ENCODE results near the gene BTBD9. TPM values are rescaled to one million over a fixed set of nuclear protein-coding genes. Genes with fewer than 3 reads are reported as not detected.

Gene BTBD9
- total and polyA plus RNA-seq, 2 of the 13 experiments (the other 11 are each of a cell fraction or from before 2014, with no cell fraction given) = 1.2 to 3.0 TPM

DNA sequence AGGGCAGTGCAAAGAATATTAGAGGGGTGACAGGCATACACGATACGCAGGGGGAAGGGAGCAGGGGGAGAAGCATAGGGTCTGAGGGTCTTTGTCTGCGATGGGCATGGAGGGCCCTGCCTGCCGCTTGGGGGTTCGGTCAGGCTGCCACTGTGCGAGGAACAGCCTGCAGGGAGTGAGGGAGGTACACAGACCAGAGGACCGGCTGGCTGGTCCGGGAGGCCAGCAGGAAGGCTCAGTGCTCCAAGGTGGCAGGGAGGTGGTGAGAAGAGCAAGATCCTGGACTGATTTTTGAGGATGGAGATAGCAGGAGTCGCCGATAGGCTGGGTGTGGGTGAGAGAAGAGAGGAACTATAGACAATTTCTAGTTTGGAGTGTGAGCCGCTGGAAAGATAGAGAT lies 481.8 kb downstream of the BTBD9 start:
- CTCF ChIA-PET (ENCODE audit: low intra/inter-chr PET ratio, low total read pairs) = no interaction called here
- TF ChIP-seq EED (CRISPR knock-in tag; IDR thresholded peaks at IDR 0.05) (no peak), SNAPC2 (CRISPR knock-in tag; IDR thresholded peaks at IDR 0.05) (no peak), NCOA2 (CRISPR knock-in tag; IDR thresholded peaks at IDR 0.05) (no peak), AGO2 (optimal IDR thresholded peaks at IDR 0.05; ENCODE audit: low read depth, low read length) (peak; percentile 57), RBM22 (optimal IDR thresholded peaks at IDR 0.05; ENCODE audit: low read length) (peak; percentile 69)
- Histone ChIP-seq H3K27ac (ENCODE audit: extremely low read length, insufficient read depth, low read length) (no peak overlapping the region), H3K27me3 (ENCODE audit: control insufficient read depth in 1 of 2, insufficient read depth in 2 of 2, low read length in 2 of 2) (no peaks in the 10 kb centered on the region), H3K9ac (ENCODE audit: insufficient read depth, low read depth, low read length) (no peak overlapping the region), H3K9me3 (ENCODE audit: low read length) (no peaks in the 10 kb centered on the region), H2AFZ (ENCODE audit: low read length) (no peak overlapping the region), H3K4me2 (ENCODE audit: low read depth, low read length) (no peak overlapping the region), H3K79me2 (ENCODE audit: insufficient read depth, low read length) (no peaks in the 10 kb centered on the region), H3K4me3 (replicated peaks in 1 of 3; ENCODE audit: insufficient read depth in 1 of 3, low read depth in 2 of 3, low read length in 3 of 3) (no peak overlapping the region), H4K20me1 (ENCODE audit: insufficient read depth, low read length) (no peaks in the 10 kb centered on the region), H3K4me1 (ENCODE audit: insufficient read depth, low read length) (peaks cover 19% of the 10 kb centered on the region), H3K36me3 (replicated peaks in 1 of 2; ENCODE audit: control insufficient read depth in 1 of 2, insufficient read depth in 2 of 2, low read length in 2 of 2) (peaks cover 2 to 3% of the 10 kb centered on the region in 2 experiments; a peak in 4 of 5 replicates)
- intact Hi-C loops (cut with micrococcal nuclease; ENCODE audit: unreplicated experiment) = no loop called here
- FAIRE-seq = no peak
- in situ Hi-C loops (cut with HindIII; ENCODE audit: extremely low pct_ligation_motif_present, low pct_unique_long_range_greater_than_20kb) = no loop called here
- ATAC-seq = no peak
- WGBS (ENCODE audit: low lambda C conversion rate) = 95% methylated on average over 11 of the region's 11 CpGs
- no peak for DNase-seq (ENCODE audit: low spot score)
- POLR2A ChIA-PET = no interaction called here
- BruUV-seq (replicated peaks) = no TSS peak

DNA sequence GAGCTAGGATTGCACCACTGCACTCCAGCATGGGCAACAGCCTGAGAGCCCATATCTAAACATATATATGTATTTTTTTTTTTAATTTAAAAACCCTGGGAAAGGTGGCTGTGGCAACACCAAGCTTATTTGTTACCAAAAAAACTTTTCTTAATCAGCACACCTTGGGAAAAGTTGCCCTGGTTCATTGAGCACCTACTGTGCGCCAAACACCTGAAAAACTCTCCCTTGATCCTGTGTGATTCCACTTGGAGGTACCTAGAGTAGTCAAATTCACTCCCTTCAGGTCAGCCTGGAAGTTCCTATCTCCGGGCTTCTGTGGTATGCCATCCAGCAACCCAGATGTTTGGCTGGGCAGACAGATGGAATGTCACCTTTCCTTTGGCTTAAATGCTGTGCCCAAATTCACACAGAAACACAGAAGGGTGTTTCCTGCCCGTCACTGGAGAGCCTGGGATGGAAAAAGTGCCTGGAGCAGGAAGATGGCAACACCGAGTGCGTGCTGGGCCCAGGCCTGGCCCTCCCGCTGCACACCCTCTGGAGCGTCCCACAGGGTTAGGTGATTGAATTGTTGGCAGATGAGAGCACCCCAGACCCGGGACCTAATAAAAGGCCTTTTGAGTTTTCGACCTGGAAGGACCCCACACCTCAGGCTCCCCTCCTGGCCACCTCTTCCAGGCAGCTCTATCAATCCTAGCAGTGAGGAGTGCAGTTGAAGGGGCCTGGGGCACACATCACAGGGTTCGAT lies 482.7 kb downstream of the BTBD9 start:
- CTCF ChIA-PET (ENCODE audit: low intra/inter-chr PET ratio, low total read pairs) = no interaction called here
- H3K27me3 ChIP-seq (ENCODE audit: control insufficient read depth in 1 of 2, insufficient read depth in 2 of 2, low read length in 2 of 2) = no peaks in the 10 kb centered on the region
- H3K4me1 ChIP-seq (ENCODE audit: insufficient read depth, low read length) = peaks cover 19% of the 10 kb centered on the region
- no peak for FAIRE-seq
- H3K27ac ChIP-seq (ENCODE audit: extremely low read length, insufficient read depth, low read length) = no peak overlapping the region
- no peak overlapping the region for H2AFZ ChIP-seq (ENCODE audit: low read length)
- POLR2A ChIA-PET = interaction anchor here (0.6 kb wide), 1 partner anchor 309 kb away, joined by 3 read pairs; no protein-coding TSS in a partner anchor
- in situ Hi-C loops (cut with HindIII; ENCODE audit: extremely low pct_ligation_motif_present, low pct_unique_long_range_greater_than_20kb) = no loop called here
- no peak overlapping the region for H3K4me2 ChIP-seq (ENCODE audit: low read depth, low read length)
- peaks cover 5 to 9% of the 10 kb centered on the region in 2 experiments for H3K36me3 ChIP-seq (replicated peaks in 1 of 2; ENCODE audit: control insufficient read depth in 1 of 2, insufficient read depth in 2 of 2, low read length in 2 of 2)
- no peak overlapping the region for H3K4me3 ChIP-seq (replicated peaks in 1 of 3; ENCODE audit: insufficient read depth in 1 of 3, low read depth in 2 of 3, low read length in 3 of 3)
- DNase-seq (ENCODE audit: low spot score) = no peak
- no TSS peak for BruUV-seq (replicated peaks)
- ATAC-seq = no peak
- no peaks in the 10 kb centered on the region for H3K79me2 ChIP-seq (ENCODE audit: insufficient read depth, low read length)
- H3K9ac ChIP-seq (ENCODE audit: insufficient read depth, low read depth, low read length) = no peak overlapping the region
- intact Hi-C loops (cut with micrococcal nuclease; ENCODE audit: unreplicated experiment) = no loop called here
- peak; percentile 88 for TF ChIP-seq ZKSCAN1 (IDR thresholded peaks at IDR 0.05; ENCODE audit: low read length)
- TF ChIP-seq ZNF660 (CRISPR knock-in tag; IDR thresholded peaks at IDR 0.05; ENCODE audit: borderline replicate concordance, low read depth) = no peak
- no peaks in the 10 kb centered on the region for H3K9me3 ChIP-seq (ENCODE audit: low read length)
- WGBS (ENCODE audit: low lambda C conversion rate) = 95% methylated on average over 10 of the region's 10 CpGs
- H4K20me1 ChIP-seq (ENCODE audit: insufficient read depth, low read length) = no peaks in the 10 kb centered on the region
